Astrocyte (in vitro differentiated cells and primary cell): ENCODE results near the gene GALK1. TPM values are rescaled to one million over a fixed set of nuclear protein-coding genes. Genes with fewer than 3 reads are reported as not detected.

ENCODE experiments used
- DNase-seq: peaks from one replicate; pipeline ENCODE4 v3.0.0-alpha.2; 2010; ENCODE audit warnings: low read depth
- FAIRE-seq: peaks from 2 replicates; lab custom pipeline; 2011; peaks lifted over from hg19 to GRCh38; lab: Jason Lieb, UNC
- H2AFZ ChIP-seq: 2 replicates; pipeline ENCODE4 v1.6.0; 2012; ENCODE audit warnings: low read depth, low read length, inconsistent platforms
- H3K27ac ChIP-seq: 2 replicates; pipeline ENCODE4 v1.5.1; 2011; ENCODE audit warnings: low read depth, low read length, inconsistent platforms
- H3K27me3 ChIP-seq: 2 replicates; pipeline ENCODE4 v1.6.0; 2011; ENCODE audit warnings: low read length, inconsistent platforms; ENCODE audit not compliant: insufficient read depth
- H3K36me3 ChIP-seq: 2 replicates; pipeline ENCODE4 v1.5.1; 2011; ENCODE audit warnings: low read length, inconsistent platforms; ENCODE audit not compliant: insufficient read depth
- H3K4me1 ChIP-seq: 2 replicates; pipeline ENCODE4 v1.5.1; 2011; ENCODE audit warnings: low read length, inconsistent platforms; ENCODE audit not compliant: insufficient read depth
- H3K4me2 ChIP-seq: 2 replicates; pipeline ENCODE4 v1.6.0; 2012; ENCODE audit warnings: low read length, inconsistent platforms
- H3K4me3 ChIP-seq: 2 replicates; pipeline ENCODE4 v1.5.1; 2011; ENCODE audit warnings: low read depth, mild to moderate bottlenecking, low read length, inconsistent platforms; ENCODE audit not compliant: insufficient read depth
- H3K79me2 ChIP-seq: 2 replicates; pipeline ENCODE4 v1.6.0; 2012; ENCODE audit warnings: mild to moderate bottlenecking, low read length, inconsistent platforms; ENCODE audit not compliant: insufficient read depth
- H3K9ac ChIP-seq: 2 replicates; pipeline ENCODE4 v1.6.0; 2012; ENCODE audit warnings: mild to moderate bottlenecking, low read length, inconsistent platforms
- H3K9me3 ChIP-seq: 2 replicates; pipeline ENCODE4 v1.5.1; 2012; ENCODE audit warnings: low read depth, mild to moderate bottlenecking, low read length, inconsistent platforms; ENCODE audit not compliant: insufficient read depth
- H4K20me1 ChIP-seq: 2 replicates; pipeline ENCODE4 v1.6.0; 2012; ENCODE audit warnings: low read length, inconsistent platforms; ENCODE audit not compliant: insufficient read depth
- H3K27ac Mint-ChIP-seq: one replicate; pipeline ENCODE4 v1.8.0; 2021; ENCODE audit warnings: mild to moderate bottlenecking, mixed read lengths; ENCODE audit not compliant: unreplicated experiment
- H3K27me3 Mint-ChIP-seq: one replicate; pipeline ENCODE4 v1.8.0; 2021; ENCODE audit warnings: low read depth, mixed read lengths; ENCODE audit not compliant: unreplicated experiment
- H3K36me3 Mint-ChIP-seq: one replicate; pipeline ENCODE4 v1.8.0; 2021; ENCODE audit warnings: low read depth, mixed read lengths; ENCODE audit not compliant: unreplicated experiment
- H3K4me1 Mint-ChIP-seq: one replicate; pipeline ENCODE4 v1.8.0; 2021; ENCODE audit warnings: low read depth, mixed read lengths; ENCODE audit not compliant: unreplicated experiment
- H3K4me3 Mint-ChIP-seq: one replicate; pipeline ENCODE4 v1.8.0; 2021; ENCODE audit warnings: mild to moderate bottlenecking, moderate library complexity, mixed read lengths; ENCODE audit not compliant: unreplicated experiment
- H3K9me3 Mint-ChIP-seq: one replicate; pipeline ENCODE4 v1.8.0; 2021; ENCODE audit warnings: mild to moderate bottlenecking, mixed read lengths; ENCODE audit not compliant: unreplicated experiment
- CTCF ChIP-seq: IDR thresholded peaks from 2 replicates; pipeline ENCODE4 v1.5.1; 2011; ENCODE audit warnings: low read depth, mild to moderate bottlenecking, inconsistent platforms, low read length, moderate library complexity; ENCODE audit not compliant: insufficient read depth
- EZH2 ChIP-seq: IDR thresholded peaks from 2 replicates; pipeline ENCODE4 v1.6.1; 2012; ENCODE audit warnings: mild to moderate bottlenecking, low read length, inconsistent platforms; ENCODE audit not compliant: insufficient read depth
- total RNA-seq: library from RNA; stranded (reverse); gene quantifications from 2 replicates; pipeline ENCODE4 v1.2.1, GENCODE V29; 2021

GALK1 gene
- total RNA-seq, 1 donor from 2014 or later, result 22.6 TPM

GRCh38 chr17:75752802-75753513 is 12.0 kb downstream of the GALK1 start:
- H3K27ac ChIP-seq, result no peak overlapping the region

GRCh38 chr17:75752405-75752709 is 12.6 kb downstream of the GALK1 start:
- Histone ChIP-seq H3K9ac (no peak overlapping the region), H3K4me2 (no peak overlapping the region), H3K27ac (no peak overlapping the region), H4K20me1 (no peaks in the 10 kb centered on the region), H3K4me3 (no peak overlapping the region), H2AFZ (no peak overlapping the region), H3K4me1 (peaks cover 4% of the 10 kb centered on the region), H3K79me2 (no peaks in the 10 kb centered on the region), H3K9me3 (no peaks in the 10 kb centered on the region), H3K27me3 (no peaks in the 10 kb centered on the region), H3K36me3 (no peaks in the 10 kb centered on the region)
- Mint-ChIP-seq H3K9me3 (no peaks in the 10 kb centered on the region), H3K4me1 (peaks cover 5% of the 10 kb centered on the region), H3K36me3 (peaks cover 4% of the 10 kb centered on the region), H3K4me3 (no peak overlapping the region), H3K27ac (no peak overlapping the region), H3K27me3 (peaks cover 8% of the 10 kb centered on the region)
- TF ChIP-seq EZH2, result no peak
- no peak for TF ChIP-seq CTCF
- no peak for DNase-seq
- FAIRE-seq, result no peak

More at GRCh38 chr17:75752802-75753513, 12.0 kb downstream of the GALK1 start:
- Mint-ChIP-seq H3K36me3 (peaks cover 4% of the 10 kb centered on the region), H3K9me3 (no peaks in the 10 kb centered on the region), H3K27me3 (peaks cover 8% of the 10 kb centered on the region), H3K4me1 (peaks cover 5% of the 10 kb centered on the region), H3K4me3 (no peak overlapping the region), H3K27ac (no peak overlapping the region)
- DNase-seq, result no peak
- no peaks in the 10 kb centered on the region for H3K79me2 ChIP-seq
- H3K27me3 ChIP-seq, result no peaks in the 10 kb centered on the region
- no peaks in the 10 kb centered on the region for H3K9me3 ChIP-seq
- H3K4me2 ChIP-seq, result peak overlapping the region; percentile 82
- peak overlapping the region; percentile 29 for H3K4me3 ChIP-seq
- peaks cover 4% of the 10 kb centered on the region for H3K4me1 ChIP-seq
- TF ChIP-seq EZH2 (no peak), CTCF (no peak)
- H4K20me1 ChIP-seq, result no peaks in the 10 kb centered on the region
- no peak overlapping the region for H3K9ac ChIP-seq
- peak overlapping the region; percentile 72 for H2AFZ ChIP-seq
- FAIRE-seq, result no peak
- H3K36me3 ChIP-seq, result no peaks in the 10 kb centered on the region

GRCh38 chr17:75751676-75752404 is 13.2 kb downstream of the GALK1 start:
- Histone ChIP-seq H3K27me3 (no peaks in the 10 kb centered on the region), H3K9ac (no peak overlapping the region), H2AFZ (no peak overlapping the region), H3K9me3 (no peaks in the 10 kb centered on the region), H3K4me1 (peaks cover 4% of the 10 kb centered on the region), H3K27ac (no peak overlapping the region), H3K79me2 (no peaks in the 10 kb centered on the region), H3K4me3 (no peak overlapping the region), H4K20me1 (no peaks in the 10 kb centered on the region), H3K36me3 (no peaks in the 10 kb centered on the region), H3K4me2 (no peak overlapping the region)
- no peak overlapping the region for H3K4me3 Mint-ChIP-seq
- H3K4me1 Mint-ChIP-seq, result peaks cover 5% of the 10 kb centered on the region
- H3K27ac Mint-ChIP-seq, result no peak overlapping the region
- H3K36me3 Mint-ChIP-seq, result peaks cover 4% of the 10 kb centered on the region
- H3K9me3 Mint-ChIP-seq, result no peaks in the 10 kb centered on the region
- H3K27me3 Mint-ChIP-seq, result peaks cover 8% of the 10 kb centered on the region
- no peak for TF ChIP-seq EZH2
- TF ChIP-seq CTCF, result no peak
- no peak for FAIRE-seq
- no peak for DNase-seq
